ENCODE data around the gene PITPNC1.
"Not testable (repeated sequence)": the region's sequence is repeated elsewhere in the genome, so short reads cannot be mapped to it uniquely, and the experiment has no call there.

Gene PITPNC1

DNA sequence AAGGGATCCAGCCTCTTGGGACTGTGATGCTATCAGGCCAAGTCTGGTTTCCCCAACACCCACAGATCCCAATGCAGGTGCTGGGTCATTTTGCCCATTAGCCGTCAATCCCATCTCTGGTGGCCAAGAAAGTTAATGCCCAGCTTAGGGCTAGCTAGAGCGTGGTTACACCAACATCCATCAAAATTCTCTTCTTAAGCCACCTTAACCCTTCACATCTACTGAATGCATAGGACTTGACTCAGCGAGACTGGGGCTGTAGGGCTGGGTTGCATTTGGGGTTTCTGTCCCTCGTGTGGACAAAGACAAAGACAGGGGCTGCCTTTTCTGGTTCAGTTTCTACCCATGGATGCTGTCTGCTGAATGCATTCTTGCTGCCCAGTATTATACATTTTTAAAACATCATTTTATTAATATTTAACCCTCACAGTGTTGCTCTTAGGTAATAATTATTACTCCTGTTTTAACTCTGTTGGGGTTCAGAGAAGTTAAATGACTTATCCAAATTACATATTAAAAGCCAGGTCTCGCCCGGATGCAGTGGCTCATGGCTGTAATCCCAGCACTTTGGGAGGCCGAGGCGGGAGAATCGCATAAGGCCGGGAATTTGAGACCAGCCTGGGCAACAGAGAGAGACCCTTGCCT lies 199.5 kb downstream of the PITPNC1 start:
- Mint-ChIP-seq H3K27ac (peak overlapping the region; percentile 84), H3K9me3 (no peaks in the 10 kb centered on the region), H3K36me3 (peaks cover 27% of the 10 kb centered on the region), H3K4me1 (peaks cover 64% of the 10 kb centered on the region), H3K27me3 (peaks cover 18% of the 10 kb centered on the region), H3K4me3 (no peak overlapping the region)
- no peak for ATAC-seq

DNA sequence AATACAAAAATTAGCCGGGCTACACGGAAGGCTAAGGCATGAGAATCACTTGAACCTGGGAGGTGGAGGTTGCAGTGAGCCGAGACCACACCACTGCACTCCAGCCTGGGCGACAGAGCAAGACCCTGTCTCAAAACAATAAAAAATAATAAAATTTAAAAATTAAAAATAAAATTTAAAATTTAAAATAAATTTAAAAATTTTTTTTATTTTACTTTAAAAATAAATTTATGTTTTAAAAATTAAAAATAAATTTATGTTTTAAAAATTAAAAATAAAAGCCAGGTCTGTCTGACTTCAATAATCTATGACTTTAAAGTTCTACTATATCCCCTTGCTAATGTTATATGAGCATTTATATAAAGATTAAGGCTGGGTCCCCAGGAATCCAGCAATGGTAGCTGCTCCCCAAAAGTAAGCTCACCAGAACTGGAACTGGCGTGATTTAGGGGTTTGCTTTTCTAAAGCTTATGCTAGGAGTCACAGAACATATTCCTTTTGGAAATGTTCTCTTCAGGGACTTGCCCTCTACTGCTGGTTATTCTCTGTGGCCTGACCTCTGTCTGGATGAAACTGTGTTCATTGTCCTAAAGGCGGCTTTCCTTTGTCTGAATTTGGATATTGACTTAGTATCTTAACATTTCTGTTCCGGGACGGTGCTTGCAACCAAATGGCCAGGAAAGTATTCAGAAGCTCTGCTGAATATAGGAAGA lies 200.5 kb downstream of the PITPNC1 start:
- H3K4me1 Mint-ChIP-seq = peaks cover 56% of the 10 kb centered on the region
- H3K27ac Mint-ChIP-seq = peak overlapping the region; percentile 93
- H3K9me3 Mint-ChIP-seq = no peaks in the 10 kb centered on the region
- peaks cover 29% of the 10 kb centered on the region for H3K36me3 Mint-ChIP-seq
- no peak overlapping the region for H3K4me3 Mint-ChIP-seq
- H3K27me3 Mint-ChIP-seq = peaks cover 11% of the 10 kb centered on the region
- no peak for ATAC-seq

DNA sequence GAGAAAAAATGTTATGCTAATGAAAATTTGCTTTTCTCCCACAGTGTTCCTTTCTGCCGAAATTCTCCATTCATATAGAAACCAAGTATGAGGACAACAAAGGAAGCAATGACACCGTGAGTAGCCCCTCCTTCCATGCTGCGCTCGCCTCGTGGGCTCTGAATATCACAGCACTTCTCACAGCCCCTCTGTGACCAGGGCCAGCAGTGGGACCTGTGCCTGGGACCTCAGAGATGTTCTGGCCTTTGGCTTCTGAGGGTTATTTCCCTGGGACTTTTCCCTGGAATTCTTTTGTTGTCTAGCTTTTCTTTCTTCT lies 201.0 kb downstream of the PITPNC1 start:
- Mint-ChIP-seq H3K9me3 (no peaks in the 10 kb centered on the region), H3K4me3 (peak overlapping the region; percentile 25), H3K36me3 (peaks cover 23% of the 10 kb centered on the region), H3K27me3 (peaks cover 6% of the 10 kb centered on the region), H3K4me1 (peaks cover 50% of the 10 kb centered on the region), H3K27ac (peak overlapping the region; percentile 93)
- ATAC-seq = peak; percentile 57

GRCh38 chr17:67578679-67579405 lies 201.8 kb downstream of the PITPNC1 start:
- H3K9me3 Mint-ChIP-seq, H3K4me3 Mint-ChIP-seq, H3K27me3 Mint-ChIP-seq: not testable (repeated sequence)
- Mint-ChIP-seq H3K4me1 (peaks cover 43% of the 10 kb centered on the region), H3K27ac (peak overlapping the region; percentile 93), H3K36me3 (peaks cover 20% of the 10 kb centered on the region)
- ATAC-seq = peak; percentile 67

- H3K27ac Mint-ChIP-seq = no peak overlapping the region
- peaks cover 44% of the 10 kb centered on the region for H3K36me3 Mint-ChIP-seq
- H3K27me3 Mint-ChIP-seq = no peaks in the 10 kb centered on the region
- ATAC-seq = no peak
- peaks cover 27% of the 10 kb centered on the region for H3K4me1 Mint-ChIP-seq
- no peak overlapping the region for H3K4me3 Mint-ChIP-seq
- peaks cover 4% of the 10 kb centered on the region for H3K9me3 Mint-ChIP-seq
Observed at GRCh38 chr17:67582673-67583081, 205.6 kb downstream of the PITPNC1 start.

DNA sequence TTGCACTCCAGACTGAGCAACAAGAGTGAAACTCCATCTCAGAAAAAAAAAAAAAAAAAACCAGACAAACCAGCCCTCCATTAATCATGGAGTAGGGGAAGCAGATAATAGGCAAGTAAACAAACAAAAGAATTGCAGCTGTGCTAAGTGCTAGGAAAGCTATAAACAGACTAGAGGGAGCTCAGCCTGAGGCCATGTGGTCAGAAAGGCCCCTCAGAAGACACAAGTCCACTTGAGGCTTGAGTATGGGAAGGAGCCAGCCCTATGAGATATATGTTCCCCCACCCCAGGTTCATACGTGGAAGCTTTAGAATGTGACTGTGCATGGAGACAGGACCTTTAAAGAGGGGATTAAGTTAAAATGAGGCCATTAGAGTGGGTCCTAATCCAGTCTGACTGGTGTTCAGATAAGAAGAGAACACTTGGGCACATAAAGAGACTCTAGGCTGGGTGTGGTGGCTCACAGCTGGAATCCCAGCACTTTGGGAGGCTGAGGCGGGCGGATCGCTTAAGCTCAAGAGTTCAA lies 208.1 kb downstream of the PITPNC1 start:
- Mint-ChIP-seq H3K27ac (no peak overlapping the region), H3K9me3 (peaks cover 4% of the 10 kb centered on the region), H3K36me3 (peaks cover 45% of the 10 kb centered on the region), H3K4me1 (peaks cover 11% of the 10 kb centered on the region), H3K4me3 (no peak overlapping the region), H3K27me3 (no peaks in the 10 kb centered on the region)
- ATAC-seq = no peak

GRCh38 chr17:67588326-67588725 lies 211.2 kb downstream of the PITPNC1 start:
- Mint-ChIP-seq H3K4me1 (peaks cover 11% of the 10 kb centered on the region), H3K36me3 (peaks cover 30% of the 10 kb centered on the region), H3K27me3 (no peaks in the 10 kb centered on the region), H3K27ac (no peak overlapping the region), H3K9me3 (peaks cover 4% of the 10 kb centered on the region), H3K4me3 (no peak overlapping the region)
- ATAC-seq = no peak

DNA sequence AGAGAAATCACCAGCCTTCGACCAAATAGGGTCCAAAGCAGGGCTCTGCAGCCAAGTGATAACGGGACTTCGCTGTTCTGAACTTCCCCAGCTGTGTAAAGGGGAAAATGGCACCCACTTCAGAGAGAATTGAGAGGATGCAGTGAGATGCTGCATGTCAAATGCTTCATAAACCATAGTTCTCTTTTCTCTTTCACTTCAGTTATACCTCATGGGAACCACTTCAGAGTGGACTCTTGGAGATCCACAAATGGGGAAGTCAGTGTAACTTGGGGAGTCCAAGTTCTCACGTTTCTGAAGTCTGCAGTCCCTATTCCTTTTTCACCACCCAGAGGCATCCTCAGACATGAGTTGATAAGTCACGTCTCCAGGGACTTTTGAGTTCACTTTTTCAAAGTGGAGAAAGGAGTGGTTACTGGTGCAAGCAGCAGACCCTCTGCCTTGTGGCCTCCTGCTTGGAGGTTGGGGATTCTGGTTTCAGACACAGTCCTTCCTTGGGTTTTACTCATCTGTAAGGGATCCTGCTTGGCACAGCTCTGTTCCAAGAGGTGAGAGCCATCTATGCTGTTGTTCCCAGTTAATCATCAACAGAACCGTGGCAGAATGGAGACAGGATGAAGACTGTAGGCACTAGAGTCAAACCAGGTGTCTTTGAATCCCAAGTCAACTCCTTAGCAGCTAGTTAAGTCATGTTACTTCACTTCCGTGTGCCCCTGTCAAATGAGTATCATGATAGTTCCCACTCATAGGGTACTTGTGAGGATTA lies 217.2 kb downstream of the PITPNC1 start:
- peak overlapping the region; percentile 62 for H3K27ac Mint-ChIP-seq
- H3K27me3 Mint-ChIP-seq = no peaks in the 10 kb centered on the region
- H3K4me1 Mint-ChIP-seq = peaks cover 9% of the 10 kb centered on the region
- H3K9me3 Mint-ChIP-seq = peaks cover 3% of the 10 kb centered on the region
- no peak overlapping the region for H3K4me3 Mint-ChIP-seq
- H3K36me3 Mint-ChIP-seq = peaks cover 16% of the 10 kb centered on the region
- peak; percentile 90 for ATAC-seq

- H3K36me3 Mint-ChIP-seq = peaks cover 22% of the 10 kb centered on the region
- no peak overlapping the region for H3K27ac Mint-ChIP-seq
- H3K4me3 Mint-ChIP-seq = no peak overlapping the region
- no peaks in the 10 kb centered on the region for H3K27me3 Mint-ChIP-seq
- no peak for ATAC-seq
- H3K9me3 Mint-ChIP-seq = peaks cover 7% of the 10 kb centered on the region
- H3K4me1 Mint-ChIP-seq = no peaks in the 10 kb centered on the region
Observed at GRCh38 chr17:67600408-67600807, 223.3 kb downstream of the PITPNC1 start.

GRCh38 chr17:67601897-67602296 lies 224.8 kb downstream of the PITPNC1 start:
- Mint-ChIP-seq H3K36me3 (peaks cover 22% of the 10 kb centered on the region), H3K4me1 (no peaks in the 10 kb centered on the region), H3K4me3 (no peak overlapping the region), H3K27me3 (no peaks in the 10 kb centered on the region), H3K27ac (peak overlapping the region; percentile 11), H3K9me3 (peaks cover 7% of the 10 kb centered on the region)
- ATAC-seq = no peak

GRCh38 chr17:67602444-67602843 lies 225.4 kb downstream of the PITPNC1 start:
- Mint-ChIP-seq H3K4me3 (no peak overlapping the region), H3K9me3 (peaks cover 7% of the 10 kb centered on the region), H3K4me1 (no peaks in the 10 kb centered on the region), H3K36me3 (peaks cover 21% of the 10 kb centered on the region), H3K27me3 (no peaks in the 10 kb centered on the region), H3K27ac (peak overlapping the region; percentile 11)
- no peak for ATAC-seq

DNA sequence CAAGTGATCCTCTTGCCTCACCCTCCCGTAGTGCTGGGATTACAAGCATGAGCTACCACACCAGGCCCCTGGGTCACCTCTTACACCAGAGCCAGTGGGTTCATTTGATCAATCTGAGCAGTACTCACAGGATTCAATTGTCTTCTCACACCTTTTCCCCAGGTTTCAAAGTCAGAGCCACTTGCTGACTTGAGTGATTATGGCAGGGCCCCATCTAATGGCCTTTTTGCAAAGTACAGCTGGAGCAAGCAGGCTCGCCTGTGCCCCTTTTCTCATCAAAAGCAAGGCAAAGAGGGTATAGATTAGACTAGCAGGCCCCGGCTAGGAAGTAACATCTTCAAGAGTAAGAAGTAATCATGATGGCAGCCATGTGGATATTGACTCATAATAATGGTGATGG lies 225.9 kb downstream of the PITPNC1 start:
- no peaks in the 10 kb centered on the region for H3K27me3 Mint-ChIP-seq
- ATAC-seq = peak; percentile 73
- peaks cover 7% of the 10 kb centered on the region for H3K9me3 Mint-ChIP-seq
- no peaks in the 10 kb centered on the region for H3K4me1 Mint-ChIP-seq
- H3K36me3 Mint-ChIP-seq = peaks cover 16% of the 10 kb centered on the region
- H3K27ac Mint-ChIP-seq = no peak overlapping the region
- H3K4me3 Mint-ChIP-seq = no peak overlapping the region

DNA sequence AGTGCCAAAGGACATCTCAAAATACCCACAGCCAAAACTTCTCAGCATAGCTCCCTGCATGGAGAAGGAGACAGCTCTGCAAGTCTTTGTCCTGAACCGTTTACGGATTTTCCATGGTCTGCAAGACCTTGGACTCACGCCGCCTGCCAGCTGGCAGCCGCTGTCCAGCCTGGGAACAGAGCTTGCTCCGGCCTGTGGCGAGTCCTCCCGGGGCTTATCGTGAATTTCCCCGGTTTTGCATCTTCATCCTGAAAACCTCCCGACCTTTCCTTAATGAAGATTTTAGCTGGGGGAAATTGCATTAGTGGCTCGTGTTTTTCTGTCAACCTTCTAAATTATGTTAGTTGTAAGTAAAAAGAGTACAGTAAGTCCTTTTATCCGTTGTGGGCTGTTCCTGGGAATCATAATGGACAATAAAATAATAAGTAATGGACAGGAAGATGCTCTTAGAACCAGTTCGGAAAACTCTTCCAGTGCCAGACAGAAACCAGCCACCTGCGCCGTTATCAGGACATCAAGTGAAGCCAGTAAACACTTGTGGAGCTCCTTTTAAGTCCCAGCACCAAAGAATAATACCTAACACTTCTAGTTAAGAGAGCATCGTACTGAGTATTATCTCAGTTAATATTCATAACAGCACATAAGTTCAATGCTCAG lies 228.3 kb downstream of the PITPNC1 start:
- Mint-ChIP-seq H3K27ac (no peak overlapping the region), H3K9me3 (no peaks in the 10 kb centered on the region), H3K4me1 (no peaks in the 10 kb centered on the region), H3K27me3 (no peaks in the 10 kb centered on the region), H3K4me3 (no peak overlapping the region), H3K36me3 (peaks cover 9% of the 10 kb centered on the region)
- no peak for ATAC-seq

- H3K27ac Mint-ChIP-seq = no peak overlapping the region
- H3K9me3 Mint-ChIP-seq = no peaks in the 10 kb centered on the region
- H3K36me3 Mint-ChIP-seq = peaks cover 9% of the 10 kb centered on the region
- no peaks in the 10 kb centered on the region for H3K4me1 Mint-ChIP-seq
- no peaks in the 10 kb centered on the region for H3K27me3 Mint-ChIP-seq
- ATAC-seq = no peak
- H3K4me3 Mint-ChIP-seq = no peak overlapping the region
Observed at GRCh38 chr17:67606471-67606870, 229.4 kb downstream of the PITPNC1 start.

Measured in stimulated activated memory B cell treated with anti-CD40 and anti-IgM and Interleukin-4, amounts not matched to agents 10 μg/mL and 1 μg/mL and 100 μg/mL, for 72 hours (primary cell).